Body of pancreas (tissue), 4 donors: ENCODE data around the gene EFHC2. TPM values are rescaled to one million over a fixed set of nuclear protein-coding genes. Genes with fewer than 3 reads are reported as not detected.

Experiments
- ATAC-seq: fragments of 150-250 bp; one replicate; pipeline ENCODE4 v1.9.1; 2016
- DNase-seq, 4 donors: peaks; one replicate each; pipeline ENCODE4 v3.0.0-alpha.2; 2019
- H3K27ac ChIP-seq, 4 donors: fragments of 200-600 bp; sonication (generic); 1 replicate in 3 of 4; 2 replicates in 1 of 4; pipeline versions ENCODE4 v1.5.1 to v1.6.1; 2016 to 2019; ENCODE audit warnings: mild to moderate bottlenecking in 1 of 4, mixed read lengths in 1 of 4, moderate library complexity in 1 of 4
- H3K27me3 ChIP-seq, 2 donors: fragments of 200-600 bp; sonication (generic); one replicate each; pipeline ENCODE4 v1.6.0; 2016; ENCODE audit warnings: mild to moderate bottlenecking in 1 of 2
- H3K36me3 ChIP-seq, 2 donors: fragments of 200-600 bp; sonication (generic); replicated peaks in 1 of 2; 2 replicates each; pipeline ENCODE4 v1.5.1; 2016; ENCODE audit warnings: low read depth in 2 of 2; ENCODE audit not compliant: insufficient read depth in 1 of 2
- H3K4me1 ChIP-seq: fragments of 200-600 bp; sonication (generic); one replicate; pipeline ENCODE4 v1.6.0; 2016
- H3K4me3 ChIP-seq, 2 donors: fragments of 200-600 bp; sonication (generic); 1 replicate in 1 of 2; 2 replicates in 1 of 2; pipeline ENCODE4 v1.5.1; 2016 to 2019
- H3K9me3 ChIP-seq, 3 donors: fragments of 200-600 bp; sonication (generic); 1 replicate in 2 of 3; 2 replicates in 1 of 3; pipeline ENCODE4 v1.5.1; 2016
- POLR2A ChIP-seq, 3 donors: fragments of 450-650 bp; IDR thresholded peaks; one replicate each; pipeline ENCODE4 v1.6.1; 2016; ENCODE audit warnings: antibody characterized with exemption in 3 of 3, mild to moderate bottlenecking in 2 of 3
- WGBS, 2 donors: methylation state at CpG; one replicate each; pipeline ENCODE4 v1.1.5; 2017; 5-methylcytosine and 5-hydroxymethylcytosine counted together
- intact Hi-C: fragments of 100-400 bp; cut with DNase I; formaldehyde crosslinking; loops from one replicate; pipeline ENCODE4 v1.15.1; 2023
- total RNA-seq, 2 donors: library from RNA; depleted of rRNA; stranded (reverse); fragments of >200 nt; gene quantifications; one replicate each; pipeline ENCODE4 v1.1.0, GENCODE V29; 2016
- TF ChIP-seq, protein P1 (sequence below), 7 experiments: fragments of 450-650 bp in 4 of 7; fragments of 200-600 bp in 3 of 7; sonication (generic) in 3 of 7; IDR thresholded peaks; one replicate each; pipeline ENCODE4 v1.5.1; 2016 to 2019; ENCODE audit warnings: antibody characterized with exemption in 7 of 7

Gene EFHC2
- total RNA-seq, 2 donors from 2014 or later: 2.1 TPM; not detected in 1

DNA sequence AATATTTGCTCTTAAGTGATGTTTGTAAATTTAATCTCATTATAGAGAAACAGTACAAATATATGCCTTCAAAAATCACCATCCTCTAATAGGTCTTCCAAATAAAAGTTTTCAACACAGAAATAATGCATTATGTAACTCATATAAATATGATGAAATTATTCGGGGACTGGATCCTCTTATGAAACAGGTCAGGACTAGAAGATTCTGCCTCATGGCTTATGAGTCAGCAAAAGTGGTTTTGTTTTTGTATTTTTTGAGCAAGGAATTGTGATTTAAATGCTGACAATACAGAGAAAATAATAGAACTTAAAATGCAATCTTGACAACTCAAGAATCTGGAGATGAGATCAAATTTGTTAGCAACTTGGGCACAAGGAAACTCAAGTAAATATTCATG, 190.6 kb downstream of the EFHC2 start:
- WGBS, 2 donors: 67 to 90% methylated on average over 1 of the region's 1 CpG
- Histone ChIP-seq H3K4me3 (no peak overlapping the region), H3K36me3 (no peaks in the 10 kb centered on the region), H3K9me3 (no peaks in the 10 kb centered on the region), H3K27me3 (no peaks in the 10 kb centered on the region), H3K4me1 (no peaks in the 10 kb centered on the region), H3K27ac (no peak overlapping the region)
- intact Hi-C loops: no loop called here
- TF ChIP-seq, protein P1, sequence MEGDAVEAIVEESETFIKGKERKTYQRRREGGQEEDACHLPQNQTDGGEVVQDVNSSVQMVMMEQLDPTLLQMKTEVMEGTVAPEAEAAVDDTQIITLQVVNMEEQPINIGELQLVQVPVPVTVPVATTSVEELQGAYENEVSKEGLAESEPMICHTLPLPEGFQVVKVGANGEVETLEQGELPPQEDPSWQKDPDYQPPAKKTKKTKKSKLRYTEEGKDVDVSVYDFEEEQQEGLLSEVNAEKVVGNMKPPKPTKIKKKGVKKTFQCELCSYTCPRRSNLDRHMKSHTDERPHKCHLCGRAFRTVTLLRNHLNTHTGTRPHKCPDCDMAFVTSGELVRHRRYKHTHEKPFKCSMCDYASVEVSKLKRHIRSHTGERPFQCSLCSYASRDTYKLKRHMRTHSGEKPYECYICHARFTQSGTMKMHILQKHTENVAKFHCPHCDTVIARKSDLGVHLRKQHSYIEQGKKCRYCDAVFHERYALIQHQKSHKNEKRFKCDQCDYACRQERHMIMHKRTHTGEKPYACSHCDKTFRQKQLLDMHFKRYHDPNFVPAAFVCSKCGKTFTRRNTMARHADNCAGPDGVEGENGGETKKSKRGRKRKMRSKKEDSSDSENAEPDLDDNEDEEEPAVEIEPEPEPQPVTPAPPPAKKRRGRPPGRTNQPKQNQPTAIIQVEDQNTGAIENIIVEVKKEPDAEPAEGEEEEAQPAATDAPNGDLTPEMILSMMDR (IDR thresholded peaks at IDR 0.05): no peak
- no peak for TF ChIP-seq POLR2A (IDR thresholded peaks at IDR 0.05)
- DNase-seq (no peak), ATAC-seq (no peak)

DNA sequence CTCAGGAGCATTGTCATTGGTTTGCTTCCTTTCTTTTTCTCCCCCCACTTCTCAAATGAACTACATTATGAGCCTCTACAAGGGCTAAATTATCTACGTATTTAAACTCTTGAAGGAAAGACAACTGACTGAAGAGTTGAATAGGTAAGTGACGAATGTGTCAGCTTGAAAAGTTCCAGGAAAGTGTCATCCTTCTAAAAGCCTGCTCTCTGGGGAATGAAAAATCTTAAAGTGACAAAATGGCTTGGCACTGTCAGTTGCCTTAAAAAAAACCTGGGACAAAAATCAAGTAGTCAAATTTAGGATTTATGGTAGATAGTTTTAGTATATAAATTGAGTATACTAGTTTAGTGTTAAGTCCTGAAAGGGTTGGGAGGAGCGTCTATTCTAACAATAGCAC, 196.3 kb downstream of the EFHC2 start:
- intact Hi-C loops: no loop called here
- no peak for ATAC-seq
- H3K9me3 ChIP-seq: no peaks in the 10 kb centered on the region
- no peak overlapping the region for H3K4me3 ChIP-seq
- WGBS, 2 donors: 69 to 72% methylated on average over 3 of the region's 3 CpGs
- DNase-seq: no peak
- no peaks in the 10 kb centered on the region for H3K27me3 ChIP-seq
- H3K36me3 ChIP-seq: no peaks in the 10 kb centered on the region
- no peak overlapping the region for H3K27ac ChIP-seq
- no peak for TF ChIP-seq POLR2A (IDR thresholded peaks at IDR 0.05)
- no peaks in the 10 kb centered on the region for H3K4me1 ChIP-seq

DNA sequence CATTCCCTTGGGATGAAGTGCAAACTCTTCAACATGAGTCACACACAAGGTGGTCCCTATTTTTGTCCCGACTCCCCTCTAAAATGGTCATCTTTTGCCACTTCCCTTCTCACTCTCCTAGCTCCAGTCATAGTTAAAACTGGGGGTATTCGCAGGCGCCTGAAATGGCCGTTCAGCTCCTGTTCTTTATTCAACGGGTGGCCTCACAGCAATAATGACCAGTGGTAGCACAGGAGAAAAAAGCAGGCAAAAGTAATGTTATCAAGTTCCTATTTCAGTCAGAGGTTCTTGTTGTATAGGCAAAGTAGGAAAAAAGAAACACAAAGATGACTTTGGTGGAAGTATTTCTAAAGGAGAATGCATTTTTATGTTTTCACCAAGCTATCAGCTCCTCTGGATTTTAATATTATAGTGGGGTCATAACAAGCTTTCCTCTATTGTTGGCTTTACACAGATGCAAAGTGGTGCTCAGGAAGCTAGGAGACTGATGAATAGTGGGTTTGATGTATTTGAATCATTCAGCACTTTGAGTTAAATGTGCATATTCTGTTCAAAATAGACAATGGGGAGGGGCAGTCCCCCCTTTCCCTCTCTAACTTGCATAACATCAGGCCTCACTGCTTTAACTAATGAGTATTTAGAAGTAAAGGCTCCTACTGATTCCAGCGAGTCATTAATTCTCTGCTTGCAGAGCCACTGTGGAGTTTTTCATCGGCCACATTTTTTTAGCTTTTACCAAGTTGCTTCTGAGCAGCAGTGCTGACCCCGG, 199.1 kb downstream of the EFHC2 start:
- Histone ChIP-seq H3K4me1 (no peaks in the 10 kb centered on the region), H3K27me3 (no peaks in the 10 kb centered on the region)
- WGBS, 2 donors: 46 to 51% methylated on average over 8 of the region's 8 CpGs

DNA sequence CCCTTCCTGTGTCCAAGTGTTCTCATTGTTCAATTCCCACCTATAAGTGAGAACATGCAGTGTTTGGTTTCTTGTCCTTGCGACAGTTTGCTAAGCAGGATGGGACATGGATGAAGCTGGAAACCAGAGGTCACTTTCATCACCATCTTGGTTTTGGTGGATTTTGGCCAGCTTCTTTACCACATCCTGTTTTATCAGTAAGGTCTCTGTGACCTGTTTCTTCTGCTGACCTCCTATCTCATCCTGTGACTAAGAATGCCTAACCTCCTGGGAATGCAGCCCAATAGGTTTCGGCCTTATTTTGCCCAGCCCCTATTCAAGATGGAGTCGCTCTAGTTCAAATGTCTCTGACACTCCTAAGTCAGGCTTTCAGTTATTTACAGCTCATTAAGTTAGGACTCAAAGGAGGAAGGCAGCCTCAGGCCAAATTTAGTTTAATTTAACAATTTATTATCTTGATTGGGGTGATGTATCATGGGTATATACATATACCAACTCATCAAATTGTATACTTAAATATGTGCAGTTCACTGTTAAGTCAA, 200.3 kb downstream of the EFHC2 start:
- TF ChIP-seq, protein P1 (IDR thresholded peaks at IDR 0.05): no peak
- TF ChIP-seq POLR2A (IDR thresholded peaks at IDR 0.05): no peak
- no peak overlapping the region for H3K4me3 ChIP-seq
- intact Hi-C loops: no loop called here
- H3K9me3 ChIP-seq: no peaks in the 10 kb centered on the region
- H3K36me3 ChIP-seq: no peaks in the 10 kb centered on the region
- no peak for DNase-seq
- no peak for ATAC-seq
- no peak overlapping the region for H3K27ac ChIP-seq
- H3K27me3 ChIP-seq: no peaks in the 10 kb centered on the region
- WGBS, 2 donors: 90 to 93% methylated on average over 2 to 3 of the region's 3 CpGs
- no peaks in the 10 kb centered on the region for H3K4me1 ChIP-seq

More for the DNA sequence above, 199.1 kb downstream of the EFHC2 start:
- Histone ChIP-seq H3K9me3 (no peaks in the 10 kb centered on the region), H3K4me3 (no peak overlapping the region), H3K36me3 (no peaks in the 10 kb centered on the region), H3K27ac (no peak overlapping the region)
- ATAC-seq: no peak
- intact Hi-C loops: no loop called here
- TF ChIP-seq, protein P1 (IDR thresholded peaks at IDR 0.05): no peak
- TF ChIP-seq POLR2A (IDR thresholded peaks at IDR 0.05): no peak
- no peak for DNase-seq

DNA sequence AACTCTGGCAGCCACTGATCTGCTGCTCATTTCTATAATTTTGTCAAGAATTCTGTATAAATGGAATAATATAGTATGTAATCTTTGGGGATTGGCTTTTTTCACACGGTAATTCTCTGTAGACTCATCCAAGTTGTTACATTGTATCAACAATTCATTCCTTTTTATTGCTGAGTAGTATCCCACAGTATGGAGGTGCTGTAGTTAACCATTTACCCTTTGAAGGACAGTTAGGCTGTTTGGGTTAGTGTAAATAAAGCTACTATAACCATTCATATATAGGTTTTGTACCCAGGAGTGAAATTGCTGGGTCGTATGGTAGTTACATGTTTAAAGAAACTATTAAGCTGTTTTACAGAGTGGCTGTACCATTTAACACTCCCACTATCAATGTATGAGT, 213.3 kb downstream of the EFHC2 start:
- Histone ChIP-seq H3K4me3 (no peak overlapping the region), H3K4me1 (no peaks in the 10 kb centered on the region), H3K27ac (no peak overlapping the region), H3K36me3 (no peaks in the 10 kb centered on the region), H3K9me3 (no peaks in the 10 kb centered on the region), H3K27me3 (no peaks in the 10 kb centered on the region)
- TF ChIP-seq POLR2A (IDR thresholded peaks at IDR 0.05): no peak
- TF ChIP-seq, protein P1 (IDR thresholded peaks at IDR 0.05): no peak
- DNase-seq (no peak), ATAC-seq (no peak)
- 37 to 69% methylated on average over 2 of the region's 2 CpGs for WGBS, 2 donors
- intact Hi-C loops: no loop called here
